Measurements from ENCODE around the gene GPI. TPM values are rescaled to one million over a fixed set of nuclear protein-coding genes. Genes with fewer than 3 reads are reported as not detected.

GPI gene
- total and polyA plus RNA-seq, 2 of the 8 experiments (the other 6 are each of a cell fraction or from before 2014, with no cell fraction given), result 171 to 360 TPM

DNA sequence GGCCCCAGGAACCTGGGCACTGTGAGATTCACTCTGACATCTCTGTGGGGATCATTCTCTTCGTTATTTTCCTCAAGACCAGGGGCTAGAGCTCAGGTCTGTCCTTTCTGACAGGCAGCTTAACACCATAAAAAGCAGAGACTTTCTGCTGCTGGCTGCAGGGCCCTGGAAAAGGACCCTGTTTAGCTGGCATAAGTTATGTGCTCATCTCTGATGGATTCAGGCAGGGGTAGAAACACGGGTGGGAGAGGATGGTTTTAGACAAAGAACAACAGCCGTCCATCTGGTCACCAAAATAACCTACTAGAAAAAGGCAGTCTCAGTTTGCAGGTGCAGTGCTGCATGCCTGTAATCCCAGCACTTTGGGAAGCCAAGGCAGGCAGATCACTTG is 2.3 kb upstream of the GPI start:
- Histone ChIP-seq H3K36me3 (ENCODE audit: control insufficient read depth in 2 of 4, insufficient read depth in 4 of 4, low read length in 3 of 4) (peaks cover 3 to 11% (median 5%) of the 10 kb centered on the region in 4 experiments; a peak in 5 of 8 replicates), H2BK20ac (ENCODE audit: low read length) (peak overlapping the region; percentile 3; the same call in 1 of the 2 replicates), H4K5ac (ENCODE audit: insufficient read length, low read depth, low read length) (no peak overlapping the region), H3K23ac (ENCODE audit: insufficient read length) (no peak overlapping the region), H3K27me3 (replicated peaks in 1 of 4; ENCODE audit: control insufficient read depth in 3 of 4, extremely low read depth in 1 of 4, insufficient read depth in 3 of 4, low read length in 3 of 4) (no peaks in the 10 kb centered on the region), H3K4me2 (ENCODE audit: insufficient read depth in 1 of 2, low read depth in 2 of 2, low read length in 2 of 2) (no peak overlapping the region), H3K4me1 (replicated peaks in 1 of 4; ENCODE audit: control insufficient read depth in 3 of 4, insufficient read depth in 4 of 4, low read length in 3 of 4) (peaks cover 3 to 20% (median 9%) of the 10 kb centered on the region in 4 experiments; a peak in 6 of 7 replicates), H2BK120ac (replicated peaks; ENCODE audit: low read depth, low read length) (no peak overlapping the region), H4K20me1 (replicated peaks in 1 of 2; ENCODE audit: control insufficient read depth in 1 of 2, insufficient read depth in 2 of 2, low read length in 2 of 2) (peaks cover 7 to 10% of the 10 kb centered on the region in 2 experiments), H2BK12ac (ENCODE audit: low read depth, low read length) (no peak overlapping the region), H2AK5ac (ENCODE audit: low read depth, low read length) (no peak overlapping the region), H3K27ac (ENCODE audit: low read depth, low read length) (no peak overlapping the region), H3K23me2 (ENCODE audit: low read depth, low read length) (peaks cover 9% of the 10 kb centered on the region; the same call in 1 of the 2 replicates), H2AFZ (ENCODE audit: low read length) (no peak overlapping the region), H3K18ac (ENCODE audit: extremely low read depth, low read length) (no peak overlapping the region), H4K91ac (replicated peaks; ENCODE audit: insufficient read length, low read length) (no peak overlapping the region), H2BK5ac (ENCODE audit: low read depth, low read length) (no peak overlapping the region), H2BK15ac (ENCODE audit: low read length) (0 out of 2 replicates have a peak overlapping the region, but pooled peaks have one; percentile 3), H3K79me1 (ENCODE audit: low read depth, low read length) (peaks cover 15% of the 10 kb centered on the region), H3K14ac (ENCODE audit: insufficient read length) (no peak overlapping the region), H3K56ac (replicated peaks; ENCODE audit: insufficient read length, low read depth, low read length) (no peak overlapping the region), H3K4me3 (ENCODE audit: extremely low read depth in 1 of 4, insufficient read depth in 2 of 4, low read depth in 3 of 4, low read length in 4 of 4) (no peak overlapping the region), H4K8ac (ENCODE audit: extremely low read depth, insufficient read depth, low read length) (no peak overlapping the region), H3K9ac (replicated peaks in 1 of 4; ENCODE audit: extremely low read depth in 1 of 4, low read depth in 3 of 4, low read length in 3 of 4) (no peak overlapping the region), H3K79me2 (ENCODE audit: control insufficient read depth in 1 of 2, insufficient read depth in 2 of 2, low read length in 2 of 2) (peaks cover 2 to 25% of the 10 kb centered on the region in 2 experiments; a peak in 3 of 4 replicates), H3K4ac (replicated peaks; ENCODE audit: insufficient read length, low read depth, low read length) (no peak overlapping the region), H3K9me3 (ENCODE audit: insufficient read depth in 2 of 2, low read depth in 1 of 2, low read length in 1 of 2) (no peaks in the 10 kb centered on the region)
- 78% methylated on average over 3 of the region's 3 CpGs; no CpG with 5 or more reads in 1 of the 2 experiments for WGBS, 2 experiments (ENCODE audit: extremely low coverage in 1 of 2, insufficient coverage in 1 of 2, insufficient read length in 1 of 2, insufficient replicate concordance in 2 of 2, low coverage in 1 of 2, low lambda C conversion rate in 2 of 2, missing lambda C conversion rate in 1 of 2)
- FAIRE-seq, result no peak
- no peak for DNase-seq (ENCODE audit: low read depth in 1 of 2, low spot score in 2 of 2)
- TF ChIP-seq ZNF274 (IDR thresholded peaks at IDR 0.05; ENCODE audit: borderline replicate concordance, extremely low read depth, low read length), result no peak
- TF ChIP-seq TCF12 (IDR thresholded peaks at IDR 0.05; ENCODE audit: low read depth, low read length), result no peak
- no peak for TF ChIP-seq CHD1 (IDR thresholded peaks at IDR 0.05; ENCODE audit: low read depth, low read length)
- TF ChIP-seq CBX5 (IDR thresholded peaks at IDR 0.05; ENCODE audit: low read depth, low read length), result no peak
- TF ChIP-seq SP2 (IDR thresholded peaks at IDR 0.05; ENCODE audit: low read length), result no peak
- TF ChIP-seq POLR2AphosphoS5 (IDR thresholded peaks at IDR 0.05; ENCODE audit: low read depth, low read length), result no peak
- TF ChIP-seq, protein P1, sequence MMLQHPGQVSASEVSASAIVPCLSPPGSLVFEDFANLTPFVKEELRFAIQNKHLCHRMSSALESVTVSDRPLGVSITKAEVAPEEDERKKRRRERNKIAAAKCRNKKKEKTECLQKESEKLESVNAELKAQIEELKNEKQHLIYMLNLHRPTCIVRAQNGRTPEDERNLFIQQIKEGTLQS (IDR thresholded peaks at IDR 0.05; ENCODE audit: insufficient read depth, low read depth, low read length), result no peak
- TF ChIP-seq CTBP2 (IDR thresholded peaks at IDR 0.05; ENCODE audit: borderline replicate concordance, insufficient read depth, insufficient read length, low read length), result no peak
- TF ChIP-seq JUND (IDR thresholded peaks at IDR 0.05; ENCODE audit: low read length), result no peak
- TF ChIP-seq YY1 (IDR thresholded peaks at IDR 0.05; ENCODE audit: low read depth, low read length), result no peak
- TF ChIP-seq CHD2 (IDR thresholded peaks at IDR 0.05; ENCODE audit: low read length), result no peak
- no peak for TF ChIP-seq GABPA (IDR thresholded peaks at IDR 0.05; ENCODE audit: borderline replicate concordance, insufficient read depth, low read length)
- no peak for TF ChIP-seq SIX5 (IDR thresholded peaks at IDR 0.05; ENCODE audit: low read depth, low read length)
- CTCF ChIA-PET (ENCODE audit: partially characterized antibody), result interaction anchor here (0.6 kb wide), 1 partner anchor 1201 kb away, joined by 3 read pairs; the partner anchor contains the start of gene ATP4A
- POLR2A ChIA-PET (ENCODE audit: partially characterized antibody), result interaction anchor here (0.6 to 0.9 kb wide), 3 partner anchors 11 to 601 kb away, joined by 3 read pairs; partner anchors contain the start of gene LSM14A
